DND-41 (cell line): ENCODE results near the gene NDUFV2.
A peak's percentile ranks its signal among the peaks of the same experiment; 100 is the strongest.

ENCODE experiments used
- ATAC-seq: fragments of 200-7000 bp; cut with Tn5 transposase; 3 replicates; pipeline ENCODE4 v1.9.1; 2021; ENCODE audit warnings: low read depth; ENCODE audit not compliant: insufficient read depth
- DNase-seq: peaks from one replicate; pipeline ENCODE4 v3.0.0-alpha.2; 2020
- H2AFZ ChIP-seq: 2 replicates; pipeline ENCODE4 v1.6.0; 2012; ENCODE audit warnings: low read depth, low read length
- H3K27ac ChIP-seq: 2 replicates; pipeline ENCODE4 v1.5.1; 2012; ENCODE audit warnings: low read length, inconsistent platforms
- H3K27me3 ChIP-seq: fragments of 200-600 bp; sonication (generic); 2 replicates; pipeline ENCODE4 v1.6.0; 2012; ENCODE audit warnings: low read length, mild to moderate bottlenecking, inconsistent platforms; ENCODE audit not compliant: insufficient read depth, poor library complexity
- H3K36me3 ChIP-seq: 2 replicates; pipeline ENCODE4 v1.5.1; 2012; ENCODE audit warnings: low read length, inconsistent platforms; ENCODE audit not compliant: insufficient read depth
- H3K4me1 ChIP-seq: 2 replicates; pipeline ENCODE4 v1.5.1; 2012; ENCODE audit warnings: mild to moderate bottlenecking, low read length; ENCODE audit not compliant: insufficient read depth
- H3K4me2 ChIP-seq: 2 replicates; pipeline ENCODE4 v1.6.0; 2012; ENCODE audit warnings: mild to moderate bottlenecking, moderate library complexity, low read length, inconsistent platforms; ENCODE audit not compliant: insufficient read depth
- H3K4me3 ChIP-seq, 2 experiments: fragments of 200-600 bp in 1 of 2; shearing (Covaris generic) in 1 of 2; 2 replicates each; pipeline ENCODE4 v1.5.1; 2012 to 2016; ENCODE audit warnings: inconsistent platforms in 2 of 2, low read length in 2 of 2, mild to moderate bottlenecking in 2 of 2, low read depth in 1 of 2, moderate library complexity in 1 of 2
- H3K79me2 ChIP-seq: 2 replicates; pipeline ENCODE4 v1.6.0; 2012; ENCODE audit warnings: low read length, inconsistent platforms; ENCODE audit not compliant: insufficient read depth
- H3K9ac ChIP-seq: 2 replicates; pipeline ENCODE4 v1.6.0; 2012; ENCODE audit warnings: low read depth, mild to moderate bottlenecking, inconsistent platforms, low read length, moderate library complexity
- H3K9me3 ChIP-seq: 2 replicates; pipeline ENCODE4 v1.5.1; 2012; ENCODE audit warnings: low read length, moderate library complexity, mild to moderate bottlenecking, inconsistent platforms; ENCODE audit not compliant: insufficient read depth, severe bottlenecking
- H4K20me1 ChIP-seq: 2 replicates; pipeline ENCODE4 v1.6.0; 2012; ENCODE audit warnings: low read length; ENCODE audit not compliant: insufficient read depth
- CTCF ChIP-seq: IDR thresholded peaks from 2 replicates; pipeline ENCODE4 v1.5.1; 2012; ENCODE audit warnings: borderline replicate concordance, low read length, moderate library complexity, mild to moderate bottlenecking; ENCODE audit not compliant: poor library complexity, severe bottlenecking; ENCODE audit errors: extremely low read depth
- EZH2 ChIP-seq: IDR thresholded peaks from 3 replicates; pipeline ENCODE4 v1.6.1; 2012; ENCODE audit warnings: borderline replicate concordance, low read depth, mild to moderate bottlenecking, moderate library complexity, low read length, inconsistent platforms; ENCODE audit not compliant: severe bottlenecking

Gene NDUFV2

GRCh38 chr18:9140984-9141383 lies 38.5 kb downstream of the NDUFV2 start:
- H3K9me3 ChIP-seq, result no peaks in the 10 kb centered on the region
- H3K4me2 ChIP-seq, result no peak overlapping the region
- no peak overlapping the region for H3K27ac ChIP-seq
- peaks cover 25% of the 10 kb centered on the region; the same call in 1 of the 2 replicates for H4K20me1 ChIP-seq
- H2AFZ ChIP-seq, result no peak overlapping the region
- peaks cover 87% of the 10 kb centered on the region for H3K79me2 ChIP-seq
- no peaks in the 10 kb centered on the region for H3K27me3 ChIP-seq
- peaks cover 28% of the 10 kb centered on the region for H3K4me1 ChIP-seq
- TF ChIP-seq EZH2 (no peak), CTCF (no peak)
- no peaks in the 10 kb centered on the region; the same call in 1 of the 2 replicates for H3K36me3 ChIP-seq
- ATAC-seq (no peak), DNase-seq (no peak)
- no peak overlapping the region for H3K4me3 ChIP-seq
- no peak overlapping the region for H3K9ac ChIP-seq

- Histone ChIP-seq H3K27ac (no peak overlapping the region), H3K36me3 (no peaks in the 10 kb centered on the region), H3K9ac (no peak overlapping the region), H3K4me2 (no peak overlapping the region), H4K20me1 (peaks cover 26% of the 10 kb centered on the region), H3K27me3 (no peaks in the 10 kb centered on the region), H3K4me3 (no peak overlapping the region), H2AFZ (no peak overlapping the region), H3K4me1 (peaks cover 11% of the 10 kb centered on the region; the same call in 1 of the 2 replicates), H3K9me3 (no peaks in the 10 kb centered on the region), H3K79me2 (peaks cover 93% of the 10 kb centered on the region)
- ATAC-seq (no peak), DNase-seq (no peak)
- TF ChIP-seq EZH2 (no peak), CTCF (no peak)
Observed at GRCh38 chr18:9146224-9146623, 43.7 kb downstream of the NDUFV2 start.

GRCh38 chr18:9147440-9148202 lies 45.1 kb downstream of the NDUFV2 start:
- TF ChIP-seq CTCF, result peak; percentile 65
- no peak for TF ChIP-seq EZH2
- H3K9me3 ChIP-seq, result no peaks in the 10 kb centered on the region
- peak; percentile 79 for ATAC-seq
- no peaks in the 10 kb centered on the region for H3K36me3 ChIP-seq
- peak overlapping the region; percentile 14; the same call in 1 of the 2 replicates for H3K4me2 ChIP-seq
- no peak overlapping the region for H3K4me3 ChIP-seq
- H3K4me1 ChIP-seq, result peaks cover 11% of the 10 kb centered on the region; the same call in 1 of the 2 replicates
- H3K27ac ChIP-seq, result no peak overlapping the region
- H3K79me2 ChIP-seq, result peaks cover 92% of the 10 kb centered on the region
- H2AFZ ChIP-seq, result no peak overlapping the region
- H4K20me1 ChIP-seq, result peaks cover 25% of the 10 kb centered on the region
- peak; percentile 31 for DNase-seq
- H3K27me3 ChIP-seq, result no peaks in the 10 kb centered on the region
- no peak overlapping the region for H3K9ac ChIP-seq
